ENCODE data around the gene SNAI1.

Gene SNAI1

GRCh38 chr20:50026746-50027575 is 44.2 kb downstream of the SNAI1 start:
- DNase-seq (ENCODE audit: low spot score): no peak
- TF ChIP-seq CTCF (IDR thresholded peaks at IDR 0.05; ENCODE audit: extremely low read depth, insufficient read depth, missing control alignments): no peak

GRCh38 chr20:50027611-50028105 is 44.9 kb downstream of the SNAI1 start:
- TF ChIP-seq CTCF (IDR thresholded peaks at IDR 0.05; ENCODE audit: extremely low read depth, insufficient read depth, missing control alignments): no peak
- no peak for DNase-seq (ENCODE audit: low spot score)
- in situ Hi-C loops (cut with MboI; ENCODE audit: low pct_unique_long_range_greater_than_20kb, low sequenced_read_pairs, unreplicated experiment): no loop called here

More at GRCh38 chr20:50026746-50027575, 44.2 kb downstream of the SNAI1 start:
- in situ Hi-C loops (cut with MboI; ENCODE audit: low pct_unique_long_range_greater_than_20kb, low sequenced_read_pairs, unreplicated experiment): no loop called here

- in situ Hi-C loops (cut with MboI; ENCODE audit: low pct_unique_long_range_greater_than_20kb, low sequenced_read_pairs, unreplicated experiment): no loop called here
- TF ChIP-seq CTCF (IDR thresholded peaks at IDR 0.05; ENCODE audit: extremely low read depth, insufficient read depth, missing control alignments): no peak
- DNase-seq (ENCODE audit: low spot score): no peak
These were observed 46.4 kb downstream of the SNAI1 start for GRCh38 chr20:50029083-50029696.

GRCh38 chr20:50029697-50030461 is 47.1 kb downstream of the SNAI1 start:
- in situ Hi-C loops (cut with MboI; ENCODE audit: low pct_unique_long_range_greater_than_20kb, low sequenced_read_pairs, unreplicated experiment): no loop called here
- DNase-seq (ENCODE audit: low spot score): no peak
- TF ChIP-seq CTCF (IDR thresholded peaks at IDR 0.05; ENCODE audit: extremely low read depth, insufficient read depth, missing control alignments): no peak

- DNase-seq (ENCODE audit: low spot score): no peak
- no peak for TF ChIP-seq CTCF (IDR thresholded peaks at IDR 0.05; ENCODE audit: extremely low read depth, insufficient read depth, missing control alignments)
- in situ Hi-C loops (cut with MboI; ENCODE audit: low pct_unique_long_range_greater_than_20kb, low sequenced_read_pairs, unreplicated experiment): no loop called here
These were observed 50.3 kb downstream of the SNAI1 start for GRCh38 chr20:50032955-50033666.
